Psoas muscle (tissue), 8 donors: ENCODE results near the gene ACACB. TPM values are rescaled to one million over a fixed set of nuclear protein-coding genes. Genes with fewer than 3 reads are reported as not detected.

Source experiments
- ATAC-seq, 4 donors: fragments of 200-7000 bp; cut with Tn5 transposase; one replicate each; pipeline ENCODE4 v1.9.1; 2020; ENCODE audit warnings: moderate library complexity in 3 of 4, mild to moderate bottlenecking in 2 of 4
- DNase-seq, 2 donors: peaks; one replicate each; pipeline ENCODE4 v3.0.0-alpha.2; 2020
- H3K27ac ChIP-seq: fragments of 200-600 bp; one replicate; pipeline ENCODE4 v1.8.0; 2022
- H3K27me3 ChIP-seq, 3 donors: fragments of 200-600 bp in 1 of 3; one replicate each; pipeline versions ENCODE4 v1.6.1 to v1.8.0; 2013 to 2022; ENCODE audit warnings: low read length in 2 of 3, mild to moderate bottlenecking in 2 of 3, moderate library complexity in 1 of 3; ENCODE audit not compliant: insufficient read depth in 3 of 3
- H3K36me3 ChIP-seq, 2 donors: fragments of 200-600 bp in 1 of 2; one replicate each; pipeline versions ENCODE4 v1.6.1 to v1.8.0; 2013 to 2022; ENCODE audit warnings: low read depth in 1 of 2, mild to moderate bottlenecking in 1 of 2, moderate library complexity in 1 of 2; ENCODE audit not compliant: insufficient read depth in 1 of 2
- H3K4me1 ChIP-seq: fragments of 200-600 bp; one replicate; pipeline ENCODE4 v1.8.0; 2022
- H3K4me3 ChIP-seq: fragments of 200-600 bp; one replicate; pipeline ENCODE4 v1.8.0; 2022; ENCODE audit warnings: mild to moderate bottlenecking
- H3K9me3 ChIP-seq: fragments of 200-600 bp; one replicate; pipeline ENCODE4 v1.8.0; 2022
- WGBS, 3 donors: extraction: QIAGEN DNeasy Blood & Tissue Kit; methylation state at CpG; one replicate each; pipeline versions ENCODE4 v1.1.6 to v1.1.7; 2013; 5-methylcytosine and 5-hydroxymethylcytosine counted together
- intact Hi-C, 2 donors: fragments of 100-400 bp; cut with DNase I; formaldehyde crosslinking; loops; one replicate each; pipeline versions ENCODE4 v1.11.0 to v1.14.2; 2022
- polyA plus RNA-seq, 3 donors: library from polyadenylated mRNA; stranded (reverse); fragments of 200-250 nt; gene quantifications; one replicate each; pipeline ENCODE4 v1.2.3, GENCODE V29; 2013
- total RNA-seq, 4 donors: library from RNA; stranded (reverse); fragmentation: NEBNext Ultra II Directional in 2 of 4; extraction: Animal tissue kit (Norgen Biotek cat#: 25700) in 2 of 4; gene quantifications; one replicate each; pipeline versions ENCODE4 v1.2.1 to v1.2.4, GENCODE V29; 2021 to 2023
- TF ChIP-seq, protein P1 (sequence below): fragments of 200-600 bp; IDR thresholded peaks from one replicate; pipeline ENCODE4 v1.8.0; 2022; ENCODE audit warnings: antibody characterized with exemption
- donor health status: healthy with polysubstance abuse.
- donor health status: DM: no; HTN: no; CAD: no; lungs with moderate emphysema.
- donor health status: Bipolar disorder and iron deficiency.
- donor health status: healthy.
- donor health status: DM: yes; HTN: yes; CAD: no.
- donor health status: DM: no; HTN: no; CAD: no.
- donor health status: DM: no; HTN: no; CAD: no.
- donor health status: DM: yes; HTN: yes; CAD: no.

Gene ACACB
- total and polyA plus RNA-seq, 7 donors: 27.0 to 503 (median 246) TPM

- intact Hi-C loops: no loop called here
- H3K4me1 ChIP-seq: peaks cover 14% of the 10 kb centered on the region
- TF ChIP-seq, protein P1, sequence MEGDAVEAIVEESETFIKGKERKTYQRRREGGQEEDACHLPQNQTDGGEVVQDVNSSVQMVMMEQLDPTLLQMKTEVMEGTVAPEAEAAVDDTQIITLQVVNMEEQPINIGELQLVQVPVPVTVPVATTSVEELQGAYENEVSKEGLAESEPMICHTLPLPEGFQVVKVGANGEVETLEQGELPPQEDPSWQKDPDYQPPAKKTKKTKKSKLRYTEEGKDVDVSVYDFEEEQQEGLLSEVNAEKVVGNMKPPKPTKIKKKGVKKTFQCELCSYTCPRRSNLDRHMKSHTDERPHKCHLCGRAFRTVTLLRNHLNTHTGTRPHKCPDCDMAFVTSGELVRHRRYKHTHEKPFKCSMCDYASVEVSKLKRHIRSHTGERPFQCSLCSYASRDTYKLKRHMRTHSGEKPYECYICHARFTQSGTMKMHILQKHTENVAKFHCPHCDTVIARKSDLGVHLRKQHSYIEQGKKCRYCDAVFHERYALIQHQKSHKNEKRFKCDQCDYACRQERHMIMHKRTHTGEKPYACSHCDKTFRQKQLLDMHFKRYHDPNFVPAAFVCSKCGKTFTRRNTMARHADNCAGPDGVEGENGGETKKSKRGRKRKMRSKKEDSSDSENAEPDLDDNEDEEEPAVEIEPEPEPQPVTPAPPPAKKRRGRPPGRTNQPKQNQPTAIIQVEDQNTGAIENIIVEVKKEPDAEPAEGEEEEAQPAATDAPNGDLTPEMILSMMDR: no peak
- no peaks in the 10 kb centered on the region for H3K9me3 ChIP-seq
- DNase-seq (no peak), ATAC-seq (no peak)
- WGBS, 3 donors: 74 to 89% (median 80%) methylated on average over 3 of the region's 3 CpGs
- no peaks in the 10 kb centered on the region for H3K27me3 ChIP-seq
- H3K27ac ChIP-seq: no peak overlapping the region
- no peak overlapping the region for H3K4me3 ChIP-seq
- H3K36me3 ChIP-seq: peaks cover 0 to 67% of the 10 kb centered on the region in 2 donors
Measured at GRCh38 chr12:109102491-109102890, 13.9 kb upstream of the ACACB start.

DNA sequence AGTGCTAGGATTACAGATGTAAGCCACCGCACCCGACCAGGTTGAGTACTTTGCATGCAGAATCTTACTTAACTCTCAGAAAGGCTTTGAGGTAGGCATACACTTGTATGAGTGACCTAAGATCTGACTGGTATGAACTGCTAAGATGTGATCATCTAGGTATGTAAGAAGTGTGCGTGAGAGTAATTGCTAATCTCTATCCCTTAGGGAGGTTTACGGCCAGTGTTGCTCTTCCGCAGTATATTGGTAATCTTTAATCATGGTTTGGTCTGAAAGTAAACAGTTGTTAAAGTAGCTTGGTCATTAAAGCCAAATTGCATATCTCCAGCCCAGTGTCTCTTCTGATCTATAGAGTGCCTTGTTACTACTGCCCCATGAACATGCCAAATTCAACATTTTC lies 11.2 kb upstream of the ACACB start:
- DNase-seq: no peak
- no peak overlapping the region for H3K27ac ChIP-seq
- intact Hi-C loops: no loop called here
- no peaks in the 10 kb centered on the region for H3K4me1 ChIP-seq
- ATAC-seq: no peak
- no peaks in the 10 kb centered on the region for H3K9me3 ChIP-seq
- TF ChIP-seq, protein P1: no peak
- H3K27me3 ChIP-seq: no peaks in the 10 kb centered on the region
- peaks cover 0 to 81% of the 10 kb centered on the region in 2 donors for H3K36me3 ChIP-seq
- 85 to 91% (median 90%) methylated on average over 5 of the region's 5 CpGs for WGBS, 3 donors
- H3K4me3 ChIP-seq: no peak overlapping the region

DNA sequence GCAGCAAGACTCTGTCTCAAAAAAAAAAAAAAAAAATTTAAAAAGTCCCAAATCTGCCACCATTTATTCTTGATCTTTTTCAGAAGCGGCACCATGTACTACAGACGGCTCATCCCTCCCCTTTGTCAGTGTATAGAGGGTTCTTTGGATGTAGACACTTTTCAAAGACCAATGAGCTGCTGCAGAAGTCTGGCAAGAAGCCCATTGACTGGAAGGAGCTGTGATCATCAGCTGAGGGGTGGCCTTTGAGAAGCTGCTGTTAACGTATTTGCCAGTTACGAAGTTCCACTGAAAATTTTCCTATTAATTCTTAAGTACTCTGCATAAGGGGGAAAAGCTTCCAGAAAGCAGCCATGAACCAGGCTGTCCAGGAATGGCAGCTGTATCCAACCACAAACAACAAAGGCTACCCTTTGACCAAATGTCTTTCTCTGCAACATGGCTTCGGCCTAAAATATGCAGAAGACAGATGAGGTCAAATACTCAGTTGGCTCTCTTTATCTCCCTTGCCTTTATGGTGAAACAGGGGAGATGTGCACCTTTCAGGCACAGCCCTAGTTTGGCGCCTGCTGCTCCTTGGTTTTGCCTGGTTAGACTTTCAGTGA lies 6.5 kb upstream of the ACACB start:
- no peak overlapping the region for H3K4me3 ChIP-seq
- H3K36me3 ChIP-seq: peaks cover 0 to 44% of the 10 kb centered on the region in 2 donors
- ATAC-seq (no peak), DNase-seq (no peak)
- TF ChIP-seq, protein P1: no peak
- intact Hi-C loops: loop anchor here (2.0 to 5.0 kb wide), 4 partner anchors 45 to 277 kb away; no protein-coding TSS in a partner anchor
- 86 to 90% (median 89%) methylated on average over 6 of the region's 6 CpGs for WGBS, 3 donors
- H3K27ac ChIP-seq: peak overlapping the region; percentile 97
- peaks cover 22% of the 10 kb centered on the region for H3K4me1 ChIP-seq
- no peaks in the 10 kb centered on the region for H3K27me3 ChIP-seq
- no peaks in the 10 kb centered on the region for H3K9me3 ChIP-seq

- TF ChIP-seq, protein P1: no peak
- ATAC-seq: peak; percentile 61 to 78 (median 67)
- H3K4me1 ChIP-seq: peaks cover 34% of the 10 kb centered on the region
- intact Hi-C loops: loop anchor here (2.0 to 5.0 kb wide), 4 partner anchors 44 to 276 kb away; no protein-coding TSS in a partner anchor
- H3K36me3 ChIP-seq: peaks cover 0 to 32% of the 10 kb centered on the region in 2 donors
- peak overlapping the region; percentile 97 for H3K27ac ChIP-seq
- 5 to 8% (median 5%) methylated on average over 28 of the region's 28 CpGs for WGBS, 3 donors
- DNase-seq: peak; percentile 91 to 95
- H3K9me3 ChIP-seq: no peaks in the 10 kb centered on the region
- peak overlapping the region; percentile 71 for H3K4me3 ChIP-seq
- no peaks in the 10 kb centered on the region for H3K27me3 ChIP-seq
Measured at GRCh38 chr12:109110988-109111495, 5.3 kb upstream of the ACACB start.
